Renal cortex interstitium (tissue), 11 donors: Measurements from ENCODE around the gene CACNG5. TPM values are rescaled to one million over a fixed set of nuclear protein-coding genes. Genes with fewer than 3 reads are reported as not detected.
A peak's percentile ranks its signal among the peaks of the same experiment; 100 is the strongest.

ENCODE experiments used
- DNase-seq, 11 donors: peaks; one replicate each; pipeline ENCODE4 v3.0.0-alpha.2; 2013; ENCODE audit warnings: low read depth in 9 of 11, low spot score in 4 of 11; ENCODE audit errors: extremely low read depth in 1 of 11
- polyA plus RNA-seq, 3 donors: library from polyadenylated mRNA; unstranded; fragments of 120-200 nt; gene quantifications; one replicate each; pipeline ENCODE4 v1.2.1, GENCODE V29; 2013; ENCODE audit not compliant: insufficient read length in 3 of 3

Gene CACNG5
- polyA plus RNA-seq, 3 donors = 2.5 to 3.1 (median 2.9) TPM

DNA sequence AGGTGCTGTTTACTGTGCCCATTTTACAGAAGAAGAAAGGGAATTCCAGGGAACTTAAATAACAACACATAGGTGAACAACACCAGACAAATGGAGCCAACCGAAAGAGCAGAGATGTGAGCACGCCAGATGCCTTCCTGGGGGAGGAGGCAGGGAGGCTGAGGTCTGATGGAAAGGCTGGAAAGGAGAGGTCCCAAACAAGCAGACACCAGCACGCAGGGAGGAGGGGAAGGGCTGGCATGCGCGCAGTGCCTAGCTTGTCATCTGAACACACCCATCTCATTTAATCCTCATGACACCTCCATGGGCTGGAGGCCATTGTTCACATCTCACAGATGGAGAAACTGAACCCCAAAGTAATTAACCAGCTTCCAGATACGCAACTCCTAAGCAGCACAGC lies 20.9 kb upstream of the CACNG5 start:
- DNase-seq = no peak

DNA sequence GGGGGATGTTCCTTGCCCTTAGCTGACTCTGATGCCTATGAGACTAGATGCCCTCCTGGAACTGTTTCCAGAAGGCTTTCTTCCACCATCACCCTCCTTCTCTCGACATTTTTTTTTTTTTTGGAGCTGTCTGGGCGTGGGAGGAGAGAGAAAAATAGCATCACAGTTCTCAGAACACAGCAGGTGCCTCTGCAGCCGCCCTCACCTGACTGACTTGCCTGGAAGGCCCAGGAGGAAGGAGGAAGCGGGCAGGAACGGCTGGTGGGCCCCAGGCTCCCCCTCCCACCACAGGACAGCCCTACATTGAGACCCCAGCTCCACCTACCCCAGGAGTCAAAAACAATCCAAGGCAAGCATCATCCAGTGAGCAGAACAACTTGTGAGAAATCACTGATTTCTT lies 20.3 kb upstream of the CACNG5 start:
- DNase-seq = no peak

DNA sequence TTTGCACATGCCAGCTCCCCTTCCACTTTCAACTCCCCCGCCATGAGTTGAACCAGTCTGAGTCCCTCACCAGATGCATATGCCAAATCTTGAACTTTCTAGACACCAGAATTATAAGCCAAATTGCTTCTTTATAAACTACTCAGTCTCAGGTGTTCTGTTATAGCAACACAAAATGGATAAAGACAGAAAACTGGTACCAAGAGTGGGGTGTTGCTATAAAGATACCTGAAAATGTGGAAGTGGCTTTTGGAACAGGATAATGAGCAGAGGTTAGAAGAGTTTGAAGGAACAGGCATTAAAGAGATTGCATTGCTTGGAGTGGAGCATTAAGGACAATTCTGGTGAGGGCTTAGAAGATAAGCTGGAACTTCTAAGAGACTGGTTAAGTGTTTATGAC lies 17.2 kb upstream of the CACNG5 start:
- no peak for DNase-seq

DNA sequence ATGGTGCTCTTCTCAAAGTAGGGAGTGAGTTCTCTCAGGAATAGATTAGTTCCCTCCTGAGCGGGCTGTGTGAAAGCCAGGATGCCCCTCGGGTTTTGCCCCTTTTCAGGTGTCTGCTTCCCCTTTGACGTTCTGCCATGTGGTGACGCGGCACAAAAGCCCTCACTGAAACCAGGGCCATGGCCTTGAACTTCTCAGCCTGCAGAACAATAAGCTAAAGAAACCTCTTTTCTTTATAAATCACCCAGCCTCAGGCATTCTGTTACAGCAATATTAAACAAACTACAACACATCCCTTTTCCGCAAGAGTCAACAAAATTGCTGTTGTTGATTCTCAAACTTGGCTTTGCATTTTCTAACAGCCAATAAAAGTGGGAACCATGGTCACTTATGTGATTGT lies 15.5 kb upstream of the CACNG5 start:
- DNase-seq = no peak

DNA sequence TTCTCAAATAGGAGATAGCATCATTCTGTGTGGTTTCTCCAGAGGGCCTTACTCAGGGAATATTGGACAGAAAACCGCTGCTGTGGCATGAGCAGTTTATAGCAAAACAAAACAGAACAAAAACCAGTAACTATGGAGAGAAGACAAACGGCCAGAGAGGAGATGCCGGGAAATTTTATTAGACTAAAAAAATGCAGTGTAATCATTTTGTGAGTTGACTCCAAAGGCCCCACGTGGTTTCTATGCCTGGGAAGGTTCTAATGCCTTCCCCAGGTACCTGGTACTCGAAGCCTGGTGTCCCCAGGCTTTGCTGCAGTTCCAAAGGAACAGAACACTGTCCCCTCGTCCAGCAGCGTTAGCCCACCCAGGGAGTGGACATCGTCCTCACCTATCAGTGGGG lies 12.9 kb upstream of the CACNG5 start:
- DNase-seq = no peak

DNA sequence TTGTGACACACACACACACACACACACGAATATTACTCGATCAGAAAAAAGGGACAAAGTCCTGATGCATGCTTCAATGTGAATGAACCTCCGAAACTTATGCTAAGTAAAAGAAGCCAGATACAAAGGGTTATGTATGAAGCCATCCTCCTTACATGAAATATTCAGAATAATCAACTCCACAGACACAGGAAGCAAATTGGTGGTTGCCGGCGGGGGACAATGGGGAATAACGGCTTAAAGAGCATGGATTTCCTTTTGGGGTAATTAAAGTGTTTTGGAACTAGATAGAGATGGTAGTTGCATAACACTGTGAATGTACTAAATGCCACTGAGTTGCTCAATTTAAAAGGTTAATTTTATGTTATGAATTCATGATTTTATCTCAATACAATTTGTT lies 8.1 kb upstream of the CACNG5 start:
- no peak for DNase-seq

DNA sequence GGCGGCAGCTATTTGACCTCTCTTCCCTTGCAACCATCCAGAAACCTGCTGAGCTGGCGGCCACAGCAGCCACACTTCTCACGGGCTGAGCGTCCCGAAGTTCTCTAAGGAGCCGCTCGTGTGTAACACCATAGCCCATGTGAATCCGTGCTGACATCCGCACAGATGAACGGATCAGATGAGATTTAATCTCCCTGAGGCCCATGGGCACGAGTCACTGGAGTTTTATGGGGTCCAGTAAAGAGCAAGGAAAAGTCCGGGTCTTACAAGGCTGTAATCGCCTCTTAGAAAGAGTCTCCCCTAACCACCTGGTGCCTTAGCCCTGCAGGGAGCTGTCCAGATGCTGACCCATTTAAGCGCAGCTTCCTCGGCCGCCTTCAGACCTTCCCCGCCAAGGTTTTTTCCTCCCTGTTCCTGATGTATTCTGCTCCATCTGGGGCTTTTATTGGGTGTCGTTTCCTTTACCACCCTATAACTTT lies 5.5 kb upstream of the CACNG5 start:
- peak; percentile 60 to 89 (median 80) for DNase-seq

DNA sequence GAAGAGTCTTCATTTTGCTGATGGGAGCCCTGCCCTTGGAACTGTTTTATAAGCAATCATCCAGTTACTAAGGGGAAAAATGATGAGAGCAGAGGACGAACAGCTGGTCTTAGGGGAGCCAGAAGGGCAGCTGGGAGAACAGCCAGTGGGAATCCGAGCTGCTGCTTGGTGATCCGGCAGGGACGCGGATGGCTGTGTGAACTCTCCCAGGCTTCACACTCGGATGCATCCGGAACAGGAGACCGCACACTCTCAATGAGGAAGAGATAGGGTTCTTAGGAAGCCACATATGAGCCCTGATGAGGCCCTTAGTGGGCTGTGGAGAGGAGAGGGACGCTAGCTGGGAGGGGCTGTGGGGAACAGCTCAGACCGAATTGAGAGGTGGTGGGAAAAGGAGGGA lies 5.0 kb upstream of the CACNG5 start:
- peak in 5 of 11 donors; percentile 27 to 42 (median 33) for DNase-seq

DNA sequence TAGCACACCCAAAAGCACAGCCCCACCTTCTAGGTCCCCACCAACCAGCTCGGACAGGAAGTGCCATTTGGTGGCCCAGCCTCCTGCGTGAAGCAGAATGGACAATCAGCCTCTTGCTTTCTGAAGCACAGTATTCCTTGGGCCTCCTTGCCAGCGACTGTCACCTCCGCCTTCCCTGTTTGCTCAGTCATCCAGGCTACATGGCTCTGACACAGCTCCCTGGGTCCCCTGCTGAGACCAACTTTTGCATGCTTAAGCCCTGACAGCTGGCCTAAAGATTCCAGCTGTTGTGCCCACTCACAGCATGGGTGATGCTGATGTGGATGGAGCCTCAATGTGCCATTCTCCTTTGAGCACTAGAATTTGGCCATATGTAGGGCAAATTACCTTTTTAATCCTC lies 4.5 kb upstream of the CACNG5 start:
- DNase-seq = no peak

DNA sequence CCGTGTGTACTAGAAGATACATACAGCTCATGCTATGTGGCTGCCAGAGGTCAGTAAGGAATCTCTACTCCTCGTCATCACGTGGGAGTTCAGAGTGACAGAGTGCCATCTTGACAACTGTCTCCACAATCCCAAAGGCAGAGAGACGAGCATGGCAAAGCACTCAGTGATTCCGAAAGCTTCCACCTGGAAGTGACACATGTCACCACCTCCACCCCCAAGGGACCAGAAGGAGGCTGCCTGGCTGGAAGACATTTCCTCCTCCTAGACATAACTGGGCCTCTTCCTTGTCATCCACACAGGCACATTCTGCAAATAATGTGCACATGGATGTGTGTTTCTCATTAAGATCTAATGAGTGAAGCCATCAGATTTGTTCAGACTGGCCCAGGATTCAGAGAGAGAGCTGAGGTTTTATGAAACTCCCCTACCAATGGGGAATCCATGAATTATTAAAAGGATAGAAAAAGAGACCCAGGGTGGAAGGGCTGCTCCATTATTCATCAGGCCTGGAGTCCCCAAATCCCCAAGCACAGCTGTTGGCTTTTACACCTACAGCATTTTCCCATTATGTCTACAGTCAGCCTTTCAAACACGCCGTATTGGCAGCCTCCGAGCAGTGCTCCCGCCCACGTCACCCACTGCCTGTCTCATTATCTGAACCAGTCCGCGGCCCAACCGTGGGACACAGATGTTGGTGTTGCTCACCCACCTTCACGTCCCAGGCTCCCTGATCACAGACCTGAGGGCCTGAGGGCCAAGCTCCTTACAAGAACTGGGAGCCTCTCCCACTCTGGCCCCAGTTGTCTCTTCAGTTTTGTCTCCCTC lies 3.3 kb upstream of the CACNG5 start:
- no peak for DNase-seq

DNA sequence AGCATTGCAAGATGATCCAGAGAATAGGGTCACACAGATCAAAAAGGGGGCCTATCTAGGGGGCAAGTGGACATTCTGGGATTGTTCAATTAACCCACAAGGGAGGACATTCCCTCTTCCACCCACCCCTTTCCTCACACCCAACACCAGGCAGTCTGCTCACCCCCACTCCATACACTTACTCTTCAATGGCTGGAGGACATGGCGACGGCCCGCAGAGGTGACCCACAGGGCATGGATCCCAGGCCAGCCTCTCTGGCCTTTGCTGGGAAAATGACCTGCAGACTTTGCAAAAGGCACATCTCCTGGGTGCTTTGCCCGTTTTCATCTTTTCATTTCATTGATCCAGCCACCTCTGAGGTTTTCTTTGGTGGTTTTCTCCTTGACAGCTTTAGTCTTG lies 1.7 kb upstream of the CACNG5 start:
- no peak for DNase-seq

DNA sequence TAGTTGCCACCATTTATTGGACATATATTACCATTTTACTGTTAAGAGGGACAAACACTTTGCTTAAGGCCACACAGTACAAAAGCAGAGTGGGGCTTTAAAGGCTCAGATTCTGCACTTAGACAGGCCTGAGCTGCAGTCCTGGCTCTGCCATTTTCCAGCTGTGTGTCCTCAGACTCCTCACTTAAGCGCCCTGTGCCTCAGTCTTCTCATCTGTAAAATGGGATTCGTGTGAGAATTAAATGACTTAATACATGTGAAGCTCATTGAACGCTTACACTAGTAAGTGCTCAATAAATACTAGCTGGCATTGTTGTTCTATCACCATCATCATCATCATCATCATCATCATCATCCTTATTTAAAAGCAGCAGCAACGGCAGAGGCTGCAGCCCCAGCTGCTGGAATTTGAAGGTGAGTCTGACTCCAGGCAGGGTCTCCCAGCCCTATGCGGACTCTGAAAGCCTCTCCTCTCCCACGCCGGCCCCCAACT lies 445 bp upstream of the CACNG5 start:
- no peak for DNase-seq

DNA sequence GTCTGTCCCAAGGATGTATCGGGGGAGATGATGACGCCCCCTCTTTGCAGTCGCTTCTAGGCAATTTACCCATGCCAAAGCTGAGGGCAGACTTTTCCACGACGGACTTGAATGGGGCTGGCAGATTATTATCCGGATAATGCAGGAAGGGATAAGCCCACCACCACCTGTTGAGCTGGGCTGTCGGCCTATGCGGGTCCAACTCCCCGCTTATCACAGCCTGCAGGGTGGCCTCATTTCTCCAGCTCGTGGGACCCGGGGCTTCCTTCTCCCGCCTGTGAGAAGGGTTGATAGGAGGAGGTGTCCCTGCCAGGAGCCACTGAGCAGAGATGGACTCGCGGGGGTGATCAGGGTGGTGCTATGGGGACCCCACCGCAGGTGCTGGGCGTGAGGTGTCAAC lies 559 bp downstream of the CACNG5 start:
- DNase-seq = no peak

DNA sequence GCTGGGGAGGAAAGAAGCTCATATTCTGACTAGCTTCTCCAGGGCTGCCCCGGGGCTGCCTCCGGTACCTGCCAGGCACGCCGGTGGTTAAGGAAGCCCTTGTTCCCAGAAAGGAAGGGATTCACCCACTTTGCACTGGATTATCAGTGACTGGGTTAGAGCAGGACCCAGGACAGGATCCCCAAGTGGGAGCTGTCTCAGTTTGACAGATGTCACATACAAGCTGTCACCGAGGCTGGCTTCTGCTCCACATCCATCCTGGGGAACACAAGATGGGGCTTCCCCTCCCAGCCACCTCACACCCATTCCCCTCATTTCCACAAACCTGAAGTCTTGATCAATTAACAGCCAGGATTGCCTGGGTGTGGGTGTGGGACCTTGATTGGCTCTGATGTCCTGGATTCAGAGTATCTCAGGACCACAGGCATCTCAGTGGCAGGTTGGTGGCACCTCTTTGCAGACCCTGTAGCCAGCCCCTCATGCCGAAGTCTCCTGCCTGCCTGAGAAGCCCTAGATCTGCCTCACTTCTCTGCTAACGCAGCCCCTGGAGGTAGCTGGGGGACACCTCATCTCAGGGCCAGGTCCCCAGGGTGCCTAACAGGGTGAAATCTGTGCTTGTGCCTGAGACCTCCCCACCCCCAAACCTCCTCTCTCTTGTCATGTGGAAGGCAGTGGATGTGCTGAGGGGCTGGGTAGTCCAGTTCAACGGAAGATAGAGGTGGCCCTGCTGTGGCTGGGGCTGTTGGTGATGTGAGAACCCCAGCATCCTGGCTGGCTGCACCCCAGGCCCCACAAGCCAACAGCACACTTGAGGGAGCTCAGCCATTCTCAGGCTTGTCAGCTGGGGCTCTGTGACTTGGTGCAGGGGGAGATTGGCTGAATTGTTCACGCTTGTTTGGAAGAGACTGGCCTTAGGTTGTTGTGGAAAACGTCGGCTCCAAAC lies 1.4 kb downstream of the CACNG5 start:
- DNase-seq = no peak

DNA sequence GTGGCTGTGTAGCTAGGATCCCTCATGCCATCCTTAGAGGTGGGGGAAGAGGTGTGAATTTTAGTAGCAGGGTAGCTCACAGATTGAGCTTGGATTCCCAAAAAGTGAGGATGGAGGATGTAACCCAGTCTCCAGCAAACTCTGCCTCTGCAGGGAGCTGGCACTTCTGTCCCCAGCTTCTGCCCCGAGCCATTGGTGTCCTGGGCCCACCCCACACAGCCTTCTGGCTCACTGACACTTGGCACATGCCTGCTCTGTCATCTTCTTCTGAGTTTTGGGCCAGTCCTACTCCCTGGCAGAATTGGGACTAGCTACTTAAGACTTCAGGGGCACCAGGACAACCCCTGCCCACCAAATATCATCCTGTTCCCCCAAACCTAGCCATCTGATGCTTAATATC lies 2.3 kb downstream of the CACNG5 start:
- no peak for DNase-seq

DNA sequence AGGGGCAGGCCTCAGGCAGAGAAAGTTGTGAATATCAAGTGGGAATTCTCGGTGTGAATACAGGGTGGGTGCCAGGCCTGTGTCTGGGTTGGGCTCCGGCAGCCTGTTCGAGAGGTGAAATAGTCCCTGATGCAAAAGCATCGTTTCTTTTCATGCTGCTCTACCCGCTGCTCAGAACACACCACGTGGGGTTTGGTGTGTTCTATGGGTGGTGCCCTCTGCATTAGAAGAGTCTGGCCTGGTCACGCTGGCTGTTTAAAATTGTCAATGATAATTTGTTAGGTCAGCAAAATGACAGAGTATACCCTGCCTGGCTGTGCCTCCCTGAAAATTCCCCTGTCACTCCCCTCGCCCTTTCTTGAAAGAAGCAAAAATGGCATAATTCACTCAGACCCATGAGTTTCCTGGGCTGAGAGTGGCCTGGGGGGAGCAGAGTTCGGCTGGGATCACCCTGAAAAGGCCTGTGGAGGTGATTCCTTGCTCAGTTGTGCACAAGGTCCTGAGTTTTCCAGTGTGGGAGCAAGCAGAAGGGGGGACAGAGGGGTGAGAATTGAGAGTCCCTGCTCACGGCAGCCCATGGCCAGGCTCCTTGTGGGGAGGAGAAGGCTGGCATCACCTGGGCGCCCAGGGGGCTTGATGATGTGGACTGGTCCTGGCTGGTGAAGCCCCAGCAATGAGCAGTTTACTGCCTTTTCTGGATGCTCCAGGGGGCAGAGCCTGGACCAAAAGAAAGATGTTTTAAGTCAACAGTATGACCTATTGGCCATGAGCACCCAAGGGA lies 3.2 kb downstream of the CACNG5 start:
- DNase-seq = no peak

DNA sequence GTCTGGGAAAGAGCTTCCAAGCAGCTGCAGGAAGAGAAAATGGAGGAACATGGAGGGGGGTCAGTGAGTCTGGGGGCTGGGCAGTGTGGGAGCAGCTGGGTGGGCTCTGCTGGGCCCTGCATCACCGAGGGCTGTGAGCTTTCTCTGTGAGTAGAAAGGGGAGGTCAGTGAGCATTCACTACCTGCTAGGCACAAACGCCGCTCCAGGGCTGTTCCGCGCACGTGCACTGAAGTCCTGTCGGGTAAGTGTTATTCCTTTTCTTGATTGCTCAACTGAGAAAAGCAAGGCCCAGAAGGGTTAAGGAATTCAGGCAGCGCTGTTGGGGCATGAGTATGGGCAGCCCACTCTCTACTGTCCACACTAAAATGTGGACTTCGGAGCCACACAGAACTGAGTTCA lies 4.7 kb downstream of the CACNG5 start:
- DNase-seq = no peak

DNA sequence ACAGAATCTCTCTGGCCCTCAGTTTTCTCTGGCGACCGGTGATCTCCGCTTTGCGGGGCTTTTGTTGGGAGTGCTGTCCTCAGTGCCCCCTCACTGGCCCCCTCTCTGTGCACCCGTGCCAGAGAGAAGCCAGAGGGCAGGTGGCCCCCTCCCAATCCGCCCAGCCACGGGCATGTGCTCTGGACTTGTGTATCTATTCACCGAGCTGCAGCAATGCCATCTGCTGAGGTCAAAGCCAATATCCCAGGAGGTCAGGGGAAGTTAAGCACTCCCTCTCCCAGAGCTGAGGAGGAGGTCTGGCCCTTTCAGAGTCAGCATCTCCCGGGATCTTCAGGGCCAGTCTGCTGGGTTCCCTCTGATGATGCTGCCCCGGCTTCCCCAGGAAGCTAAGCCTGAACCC lies 5.1 kb downstream of the CACNG5 start:
- no peak for DNase-seq

DNA sequence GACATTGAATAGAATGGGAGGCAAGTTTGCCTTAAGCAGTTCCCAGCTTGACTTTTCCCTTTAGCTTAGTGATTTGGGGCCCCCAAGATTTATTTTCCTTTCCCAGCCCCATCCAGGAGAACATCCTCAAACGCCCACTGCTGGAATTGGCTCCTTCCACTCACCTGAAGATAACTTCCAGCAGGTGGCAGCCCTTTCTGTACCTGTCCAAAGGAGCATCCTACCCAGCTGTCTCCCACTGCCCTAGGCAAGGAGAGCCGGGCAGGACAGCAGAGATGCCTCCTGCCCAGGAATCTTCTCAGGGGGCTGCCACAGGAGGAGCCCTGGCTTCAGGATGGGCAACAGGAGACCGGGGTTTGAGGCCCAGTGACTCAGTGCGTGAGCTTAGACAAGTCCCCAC lies 6.4 kb downstream of the CACNG5 start:
- DNase-seq = no peak
